Measurements from ENCODE around the gene MYBPC1. TPM values are rescaled to one million over a fixed set of nuclear protein-coding genes. Genes with fewer than 3 reads are reported as not detected.

MYBPC1 gene
- polyA plus RNA-seq, 1 donor: 3,952 TPM

DNA sequence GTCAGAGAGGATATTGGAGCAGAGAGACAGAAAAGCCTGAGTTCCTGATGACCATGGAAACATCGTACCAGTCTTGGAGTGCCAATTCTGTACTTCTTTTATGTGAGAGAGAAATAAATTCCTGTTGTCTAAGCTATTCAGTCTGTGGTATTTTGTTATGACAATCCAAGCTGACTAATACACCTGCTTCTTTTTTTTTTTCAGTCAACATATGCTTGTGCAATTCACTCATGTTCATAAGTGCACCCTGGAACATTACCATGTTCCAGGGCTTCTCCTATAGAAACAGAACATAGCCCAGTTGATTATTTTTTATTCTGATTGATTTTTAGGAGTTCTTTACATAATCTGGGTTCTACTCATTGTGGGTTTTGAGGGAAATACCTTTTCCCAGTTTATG, 100.9 kb downstream of the MYBPC1 start:
- no peak for DNase-seq (ENCODE audit: low read depth)

DNA sequence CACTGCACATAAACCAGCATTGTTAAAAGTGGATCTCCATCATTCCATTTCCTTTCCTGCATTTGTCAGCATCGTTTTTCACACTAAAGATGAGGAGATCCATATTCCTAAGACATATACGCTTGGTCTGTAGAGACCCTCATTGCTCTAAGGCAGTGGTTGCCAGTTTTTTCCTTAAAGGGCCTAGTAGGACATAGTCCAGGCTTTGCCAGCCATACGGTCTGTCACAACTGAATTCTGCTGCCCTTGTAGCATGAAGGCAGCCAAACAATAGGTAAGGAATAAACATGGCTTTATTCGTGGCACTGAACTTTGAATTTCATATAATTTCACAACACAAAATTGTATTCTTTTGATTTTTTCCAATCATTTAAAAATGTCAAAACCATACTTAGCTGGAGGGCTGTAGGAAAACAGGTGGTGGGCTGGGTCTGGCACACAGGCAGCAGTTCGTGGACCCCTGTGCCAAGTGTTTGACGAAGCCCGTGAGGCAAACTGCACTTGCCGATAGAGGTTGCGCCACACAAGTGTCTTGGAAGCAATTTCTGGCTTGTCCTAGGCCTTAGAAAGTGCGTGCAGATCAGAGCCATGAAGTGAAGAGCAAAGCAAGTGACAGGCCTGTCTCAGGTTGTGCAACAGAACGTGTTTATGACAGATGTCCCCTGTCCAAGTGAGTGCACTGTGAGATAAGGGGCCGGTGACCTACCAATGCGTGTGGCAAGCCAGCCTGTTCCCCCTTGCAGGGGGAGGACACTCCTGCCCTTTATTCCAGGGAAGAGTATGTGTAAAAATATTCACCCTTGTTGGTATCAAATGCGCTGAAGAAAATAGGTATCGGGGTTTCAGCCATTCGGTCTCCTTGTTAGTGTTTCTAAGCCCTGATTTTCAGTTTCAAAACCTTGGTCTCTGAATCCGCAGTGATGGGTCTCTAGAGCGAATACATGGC, 101.8 kb downstream of the MYBPC1 start:
- DNase-seq (ENCODE audit: low read depth): no peak

DNA sequence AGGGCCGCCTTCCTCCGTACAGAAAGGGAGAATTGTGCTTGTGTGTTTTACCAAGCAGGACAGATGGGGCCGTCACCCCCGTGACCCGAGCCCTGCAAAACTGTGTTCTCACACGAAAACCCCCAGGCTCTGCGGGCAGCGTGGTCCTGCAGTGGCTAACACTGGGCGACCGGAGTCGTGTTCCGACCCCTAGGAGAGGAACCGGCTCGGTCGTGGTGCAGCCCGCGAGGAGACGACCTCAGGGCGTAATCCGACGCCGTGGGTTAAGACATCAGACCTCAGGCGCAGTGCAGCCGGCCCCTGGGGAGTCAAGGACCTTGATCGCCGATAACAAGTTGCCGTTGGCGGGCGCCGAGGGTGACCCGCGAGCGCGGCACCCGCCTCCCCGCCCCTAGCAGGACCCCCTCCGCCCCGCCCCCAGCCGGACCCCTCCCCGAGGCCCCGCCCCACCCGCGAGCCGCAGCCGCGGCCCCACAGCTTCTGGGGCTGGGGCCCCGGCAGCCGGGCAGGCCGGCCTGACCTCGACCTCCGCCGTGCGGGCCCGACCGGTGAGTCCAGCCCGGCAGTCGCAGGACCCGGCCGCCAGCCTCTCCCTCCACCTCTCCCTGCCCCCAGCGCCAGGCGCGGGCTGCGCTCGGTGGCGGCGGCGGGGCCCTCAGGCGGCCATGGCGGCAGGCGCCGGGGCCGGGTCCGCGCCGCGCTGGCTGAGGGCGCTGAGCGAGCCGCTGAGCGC, 102.6 kb downstream of the MYBPC1 start, which contains the start of gene CHPT1:
Gene CHPT1, plus strand, starts transcription at position 444 of the 733 bp plus-strand sequence. Its CDS starts 222 bp downstream, at position 666.
- no peak for DNase-seq (ENCODE audit: low read depth)

DNA sequence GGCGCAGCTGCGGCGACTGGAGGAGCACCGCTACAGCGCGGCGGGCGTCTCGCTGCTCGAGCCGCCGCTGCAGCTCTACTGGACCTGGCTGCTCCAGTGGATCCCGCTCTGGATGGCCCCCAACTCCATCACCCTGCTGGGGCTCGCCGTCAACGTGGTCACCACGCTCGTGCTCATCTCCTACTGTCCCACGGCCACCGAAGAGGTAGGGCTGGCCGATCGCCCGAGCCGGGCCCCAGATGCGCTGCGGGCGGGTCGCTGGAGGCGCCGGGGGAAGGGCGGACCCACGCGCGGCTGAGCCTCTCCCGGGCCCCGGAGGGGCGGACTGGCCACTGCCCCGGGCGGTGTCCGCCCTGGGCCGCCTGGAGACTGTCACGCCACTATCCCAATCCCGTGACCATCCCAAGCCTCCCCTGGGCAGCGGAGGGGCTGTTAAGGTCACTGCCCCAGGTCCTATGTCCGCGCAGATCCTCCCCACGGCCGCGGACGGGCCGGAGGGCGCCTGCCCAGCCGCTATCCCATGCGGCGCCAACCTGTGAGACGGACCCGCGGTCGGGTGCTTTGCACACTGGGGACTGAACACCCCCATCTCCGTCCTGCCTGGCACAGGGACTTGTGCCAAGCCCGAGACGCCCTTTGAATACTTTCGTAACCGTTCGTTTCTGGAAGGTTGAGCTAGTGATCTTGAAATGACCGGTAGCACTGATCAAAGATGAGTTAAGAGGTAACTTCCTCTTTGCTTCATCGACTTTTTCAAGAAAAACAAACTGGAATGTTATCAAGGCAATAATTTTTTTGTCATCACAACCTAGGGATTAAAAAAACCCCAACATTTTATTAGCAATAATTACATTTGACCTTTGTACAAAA, 103.4 kb downstream of the MYBPC1 start:
- DNase-seq (ENCODE audit: low read depth): no peak

DNA sequence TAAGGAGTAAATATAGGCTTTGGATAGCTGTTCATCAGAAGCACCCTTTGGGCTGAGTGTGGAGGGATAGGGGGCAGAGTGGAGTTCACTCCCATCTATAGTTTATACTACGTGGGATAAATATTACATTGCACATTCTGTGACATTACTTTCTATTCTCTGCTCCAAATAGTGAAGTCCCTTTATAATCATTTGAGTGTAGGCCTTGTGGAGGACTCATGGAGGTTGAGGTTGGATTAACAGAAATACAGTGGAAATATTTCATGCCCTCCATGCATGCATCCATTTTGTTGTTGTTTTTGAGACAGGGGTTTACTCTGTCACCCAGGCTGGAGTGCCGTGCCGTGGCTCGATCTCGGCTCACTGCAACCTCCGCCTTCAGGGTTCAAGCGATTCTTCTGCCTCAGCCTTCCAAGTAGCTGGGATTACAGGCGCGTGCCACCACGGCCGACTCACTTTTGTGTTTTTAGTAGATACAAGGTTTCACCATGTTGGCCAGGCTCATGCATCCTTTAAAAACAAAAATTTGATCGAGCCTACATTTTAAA, 104.1 kb downstream of the MYBPC1 start:
- DNase-seq (ENCODE audit: low read depth): no peak

DNA sequence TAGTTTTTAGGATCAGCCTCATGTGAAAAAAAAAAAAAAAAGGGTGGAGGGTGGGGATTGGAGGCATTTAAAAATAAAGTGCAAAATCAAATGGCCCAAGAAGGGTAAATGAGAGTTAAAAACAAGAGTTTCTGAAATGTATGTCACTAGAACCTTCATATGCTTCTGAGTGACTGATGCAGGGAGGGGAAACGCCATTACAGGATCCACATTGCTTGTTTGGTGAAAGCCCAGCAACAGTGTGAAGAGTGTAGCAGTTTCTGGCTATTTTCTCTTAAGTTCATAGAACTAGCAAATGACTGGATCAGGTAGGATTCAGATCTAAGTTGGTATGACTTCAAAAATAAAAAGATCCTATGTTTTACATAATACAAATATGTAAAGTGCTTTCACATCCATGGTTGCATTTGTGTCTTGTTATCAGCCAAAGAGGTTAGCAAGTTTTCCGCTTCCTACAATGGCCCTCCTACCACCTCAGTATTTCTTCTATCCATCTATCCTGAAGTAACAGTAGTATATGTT, 105.6 kb downstream of the MYBPC1 start:
- DNase-seq (ENCODE audit: low read depth): no peak

DNA sequence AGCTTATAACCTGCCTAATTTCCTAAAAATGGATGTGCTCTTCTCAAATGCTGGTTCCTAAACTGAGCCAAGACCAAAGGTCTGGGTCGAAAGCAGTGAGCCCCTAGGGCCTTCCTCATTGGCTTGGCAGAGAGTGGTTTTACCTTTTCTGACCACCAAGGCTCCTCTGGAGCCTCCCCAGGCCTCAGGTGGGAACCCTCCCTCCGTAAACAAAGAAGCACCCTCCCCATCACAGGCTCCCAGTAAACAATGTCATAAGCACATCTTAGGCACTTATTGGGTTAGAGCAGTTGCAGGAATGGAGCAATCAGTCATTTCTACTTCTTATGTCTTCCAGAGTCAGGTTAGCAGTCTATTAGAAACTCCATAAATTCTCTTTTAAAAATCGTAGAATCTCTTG, 108.7 kb downstream of the MYBPC1 start:
- DNase-seq (ENCODE audit: low read depth): no peak

DNA sequence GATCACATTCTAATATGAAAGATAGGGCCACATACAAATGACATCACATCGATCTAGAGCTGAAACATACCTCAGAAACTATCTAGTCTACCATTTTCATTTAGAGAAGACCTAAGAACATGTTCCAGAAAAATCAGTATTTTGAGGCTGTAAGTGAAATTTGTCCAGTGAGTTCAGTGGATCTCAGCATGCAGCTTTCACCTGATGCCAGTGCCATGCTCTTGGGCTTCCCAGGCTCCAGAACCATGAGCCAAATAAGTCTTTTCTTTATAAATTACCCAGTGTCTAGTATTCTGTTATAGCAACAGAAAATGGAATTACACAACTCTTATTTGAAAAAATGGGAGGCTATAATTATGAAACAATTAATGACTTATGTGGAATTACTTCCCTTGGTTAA, 111.6 kb downstream of the MYBPC1 start:
- DNase-seq (ENCODE audit: low read depth): no peak

DNA sequence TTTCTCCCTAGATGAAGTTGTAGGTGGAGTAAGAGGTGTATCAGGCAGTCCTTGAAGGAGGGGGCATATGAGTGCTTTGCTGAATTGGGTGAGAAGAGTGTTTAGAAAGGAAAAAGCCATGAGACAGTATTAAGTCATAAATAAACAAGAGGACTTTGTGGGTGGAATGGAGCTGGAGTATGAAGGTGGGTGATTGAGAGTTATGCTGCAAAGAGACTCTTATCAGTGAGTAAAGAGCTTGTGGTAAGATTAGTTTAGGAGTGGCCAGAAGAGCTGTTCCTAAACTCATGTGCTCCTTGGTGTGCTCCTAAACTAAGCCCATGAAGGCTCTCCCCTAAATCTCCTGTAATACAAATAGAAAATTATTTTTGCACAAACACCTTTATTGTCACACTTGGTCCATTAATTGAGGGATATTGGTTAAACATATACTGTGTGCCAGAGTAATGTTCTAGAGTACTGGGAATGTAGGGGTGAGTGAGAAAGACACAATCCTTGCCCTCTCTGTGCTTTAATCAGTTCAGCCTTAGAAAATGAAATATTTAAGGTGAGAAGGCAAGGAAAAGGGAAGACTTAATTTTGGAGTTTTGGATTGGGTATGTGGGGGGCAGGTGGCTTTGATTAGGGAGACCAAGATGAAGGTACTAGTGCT, 112.5 kb downstream of the MYBPC1 start:
- no peak for DNase-seq (ENCODE audit: low read depth)

DNA sequence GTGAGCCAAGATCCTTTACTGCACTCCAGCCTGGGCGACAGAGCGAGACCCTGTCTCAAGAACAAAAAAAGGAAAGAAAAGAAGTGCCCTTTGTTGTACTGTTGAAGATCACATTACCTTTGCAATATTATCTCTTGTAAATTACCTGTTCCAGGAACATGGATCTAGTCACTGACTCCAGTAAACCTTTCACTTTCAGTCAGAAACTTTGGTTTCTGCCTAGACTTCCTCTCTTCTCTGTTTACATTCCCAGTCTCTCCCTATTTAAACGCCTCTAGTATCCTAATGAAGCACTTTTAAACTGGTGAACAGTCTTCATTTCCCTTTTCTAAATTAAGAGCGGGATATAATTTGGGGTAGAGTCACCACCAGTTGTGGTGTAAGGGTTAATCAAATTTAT, 115.5 kb downstream of the MYBPC1 start:
- DNase-seq (ENCODE audit: low read depth): no peak

DNA sequence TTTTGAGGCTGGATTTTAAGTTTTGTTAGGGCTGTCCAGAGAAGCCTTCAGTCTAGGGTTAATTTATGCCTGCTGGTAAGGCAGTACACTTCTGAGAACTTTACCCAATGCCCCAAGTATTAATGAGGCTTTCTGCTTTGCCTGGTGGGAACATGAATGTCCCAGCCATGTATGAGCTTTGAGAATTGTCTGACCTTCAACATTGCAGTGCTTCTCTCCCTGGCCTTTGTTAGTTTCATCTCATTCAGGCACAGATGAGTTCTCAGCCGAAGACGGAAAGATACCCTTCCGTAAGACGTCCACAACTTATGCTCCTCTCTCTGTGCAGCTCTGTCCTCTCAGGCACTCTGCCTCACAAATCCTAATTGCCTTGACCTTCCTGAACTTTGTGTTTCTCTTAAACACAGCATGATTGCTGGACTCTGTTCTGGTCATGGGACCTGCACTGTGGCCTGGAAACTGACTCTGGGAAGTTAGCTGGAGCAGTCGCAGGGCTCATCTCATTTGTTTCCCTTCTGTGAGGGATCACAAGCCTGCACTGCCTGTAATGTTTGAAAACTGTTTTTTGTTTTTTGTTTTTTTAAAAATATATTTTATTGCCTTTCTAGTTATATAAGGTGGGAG, 118.4 kb downstream of the MYBPC1 start:
- no peak for DNase-seq (ENCODE audit: low read depth)

DNA sequence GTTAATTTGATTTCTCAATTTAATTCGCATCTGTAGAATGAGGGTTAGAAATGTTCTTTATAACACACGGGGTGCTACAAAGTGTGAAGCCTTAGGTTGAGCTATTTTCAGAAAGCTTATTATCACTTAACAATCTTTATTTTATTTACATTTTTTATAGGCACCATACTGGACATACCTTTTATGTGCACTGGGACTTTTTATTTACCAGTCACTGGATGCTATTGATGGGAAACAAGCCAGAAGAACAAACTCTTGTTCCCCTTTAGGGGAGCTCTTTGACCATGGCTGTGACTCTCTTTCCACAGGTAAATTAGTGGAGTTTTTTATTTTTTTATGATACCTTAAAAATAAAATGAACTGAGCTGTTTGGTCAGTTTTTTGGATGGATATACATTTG, 119.2 kb downstream of the MYBPC1 start:
- no peak for DNase-seq (ENCODE audit: low read depth)

DNA sequence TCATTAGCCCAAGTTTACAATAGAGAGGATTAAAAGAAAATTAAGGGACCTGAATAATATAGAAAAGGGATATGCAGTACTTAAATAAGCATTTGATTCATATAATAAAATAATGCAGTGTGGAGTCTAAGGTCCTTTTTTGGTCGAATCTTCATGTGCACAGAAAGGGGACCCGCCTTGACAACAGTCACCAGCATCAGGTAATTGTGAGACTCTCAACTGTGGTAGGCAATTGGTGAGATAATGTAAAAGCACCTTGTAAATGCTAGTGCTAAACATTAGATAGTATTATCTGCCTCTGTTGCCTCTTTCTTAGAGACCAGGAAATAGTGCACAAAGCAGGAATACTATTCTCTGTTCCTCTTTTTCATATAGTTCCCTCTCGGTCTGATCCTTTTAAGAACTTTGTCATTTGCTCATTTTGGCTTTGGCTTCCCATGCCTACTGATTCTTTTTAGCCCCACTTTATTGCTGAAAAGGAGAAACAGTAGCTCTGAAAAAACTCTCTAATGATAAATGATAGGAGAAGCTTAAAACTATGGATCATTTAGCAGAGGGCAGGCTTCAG, 120.2 kb downstream of the MYBPC1 start:
- no peak for DNase-seq (ENCODE audit: low read depth)

DNA sequence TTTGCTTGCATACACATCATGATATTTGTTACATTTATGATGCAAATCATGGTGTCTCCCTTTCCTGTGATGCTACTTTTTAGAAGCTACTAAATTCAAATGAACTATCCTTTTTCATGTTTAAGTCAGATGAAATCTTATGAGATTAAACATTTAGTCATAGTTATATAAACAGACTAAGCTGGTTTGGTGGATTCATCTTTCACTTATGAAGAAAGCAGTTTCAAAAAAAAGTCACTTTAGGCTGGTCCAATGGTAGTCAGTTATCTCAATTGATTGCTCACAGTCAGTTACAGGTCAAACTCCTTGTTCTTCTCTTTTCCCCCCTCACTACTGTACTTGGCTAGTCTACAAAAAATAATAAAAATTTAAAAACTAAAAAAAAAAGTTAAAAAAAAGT, 124.8 kb downstream of the MYBPC1 start:
- DNase-seq (ENCODE audit: low read depth): no peak

DNA sequence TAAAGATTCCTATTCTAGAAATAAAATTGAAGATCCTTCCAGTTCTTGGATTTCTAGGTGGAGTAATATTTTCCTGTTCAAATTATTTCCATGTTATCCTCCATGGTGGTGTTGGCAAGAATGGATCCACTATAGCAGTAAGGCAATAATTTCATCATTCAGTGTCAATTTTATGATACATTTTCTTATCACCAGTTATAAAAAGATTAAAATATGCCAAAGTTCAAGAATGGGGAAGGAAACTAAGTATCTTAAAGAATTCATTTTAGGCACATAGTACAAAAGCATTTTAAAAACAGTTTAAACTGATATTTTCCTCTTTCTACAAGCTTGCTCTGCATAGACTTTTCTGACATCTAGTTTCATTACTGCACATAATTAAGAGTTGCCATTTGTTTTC, 125.3 kb downstream of the MYBPC1 start:
- DNase-seq (ENCODE audit: low read depth): no peak

DNA sequence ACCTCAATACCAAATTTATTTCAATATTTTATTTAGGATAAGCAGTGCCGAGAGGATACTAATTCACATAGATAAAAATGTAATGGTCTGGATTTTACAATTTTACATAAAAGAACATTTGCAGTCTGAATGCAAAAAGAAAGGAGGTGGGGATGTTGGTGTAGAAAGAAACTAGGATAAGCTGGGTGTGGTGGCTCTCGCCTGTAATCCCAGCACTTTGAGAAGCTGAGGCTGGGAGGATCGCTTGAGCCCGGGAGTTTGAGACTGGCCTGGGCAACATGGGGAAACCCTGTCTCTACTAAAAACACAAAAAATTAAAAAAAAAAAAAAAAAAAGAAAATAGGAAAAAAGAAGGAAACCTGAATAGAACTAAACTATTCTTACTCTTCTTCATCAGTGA, 127.6 kb downstream of the MYBPC1 start:
- no peak for DNase-seq (ENCODE audit: low read depth)

DNA sequence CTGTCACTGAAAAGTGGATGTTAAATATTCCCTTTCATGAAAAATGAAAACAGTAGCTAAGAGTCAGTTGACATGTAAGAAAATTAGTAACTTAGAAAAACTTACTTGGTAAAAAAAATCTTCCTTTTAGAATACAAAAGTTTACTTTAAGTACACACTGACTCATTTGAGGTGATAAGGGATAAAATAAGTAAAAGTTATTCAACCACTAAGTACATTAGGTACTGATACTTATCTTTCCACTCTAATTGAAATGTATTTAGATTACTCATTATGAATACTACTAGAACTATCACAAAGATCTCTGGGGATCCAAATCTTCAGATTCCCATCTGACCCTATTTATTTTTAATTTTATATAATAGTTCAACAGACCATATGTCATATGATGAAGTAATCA, 132.3 kb downstream of the MYBPC1 start:
- DNase-seq (ENCODE audit: low read depth): no peak

DNA sequence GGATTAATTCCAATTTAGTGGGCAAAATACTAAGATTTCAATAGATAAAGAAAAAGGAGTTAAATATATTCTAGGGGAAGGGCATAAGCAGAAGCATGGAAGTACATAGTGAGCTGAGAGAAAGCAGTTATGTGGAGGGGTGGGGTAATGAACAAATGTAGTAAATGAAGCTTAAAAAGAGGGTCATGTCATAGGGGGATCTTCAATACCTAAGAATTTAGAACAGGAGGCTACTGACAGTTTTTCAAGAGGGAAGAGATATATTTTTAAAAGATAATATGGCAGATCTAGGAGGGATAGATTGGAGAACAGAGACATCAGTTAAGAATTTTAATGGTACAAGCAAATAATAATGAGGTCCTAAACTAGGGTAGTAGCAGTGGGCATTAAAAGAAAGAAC, 135.1 kb downstream of the MYBPC1 start:
- DNase-seq (ENCODE audit: low read depth): no peak

DNA sequence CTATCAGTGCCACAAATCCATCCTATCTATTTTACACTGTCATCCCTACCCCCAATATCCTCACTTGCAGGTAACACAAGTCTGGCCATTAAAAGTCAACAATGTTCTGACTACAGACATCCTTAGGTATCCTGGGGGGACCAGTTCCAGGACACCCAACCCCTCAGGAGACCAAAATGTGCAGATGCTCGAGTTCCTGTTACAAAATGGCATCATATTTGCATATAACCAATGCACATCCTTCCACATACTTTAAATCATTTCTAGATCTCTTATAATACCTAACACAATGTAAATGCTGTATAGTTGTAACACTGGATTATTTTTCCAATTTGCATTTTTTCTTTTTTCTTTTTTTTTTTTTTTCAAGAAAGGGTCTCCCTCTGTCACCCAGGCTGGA, 137.5 kb downstream of the MYBPC1 start:
- no peak for DNase-seq (ENCODE audit: low read depth)

DNA sequence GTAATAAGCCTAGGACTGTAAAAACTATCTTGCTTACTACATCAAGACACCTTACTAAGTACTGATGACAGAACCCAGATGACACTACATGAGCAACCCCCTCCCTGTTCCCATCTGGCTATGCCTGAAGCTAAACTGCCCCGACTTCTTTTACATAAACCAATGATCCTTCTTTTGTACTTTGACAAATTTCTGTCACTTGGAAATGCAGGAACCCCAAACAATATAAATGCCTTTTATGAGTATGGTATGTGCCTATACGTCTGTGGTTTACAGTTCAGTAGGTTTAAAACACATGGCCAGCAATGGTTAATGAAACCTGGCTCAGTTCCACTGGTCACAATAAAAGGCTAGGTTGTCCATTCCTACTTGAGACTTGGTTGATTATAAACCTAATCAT, 138.4 kb downstream of the MYBPC1 start:
- DNase-seq (ENCODE audit: low read depth): no peak
